ENCODE results near the gene CTNNA1. TPM values are rescaled to one million over a fixed set of nuclear protein-coding genes. Genes with fewer than 3 reads are reported as not detected.

The CTNNA1 gene
- total RNA-seq, 3 donors from 2014 or later (not counting 1 experiment from before 2014, with no cell fraction given), result 34.4 to 53.0 (median 49.8) TPM

- no peaks in the 10 kb centered on the region for H3K36me3 Mint-ChIP-seq
- no peaks in the 10 kb centered on the region for H3K27me3 Mint-ChIP-seq (ENCODE audit: low read depth in 2 of 2)
- no peak for TF ChIP-seq CTCF (IDR thresholded peaks at IDR 0.05)
- H3K27ac Mint-ChIP-seq, result no peak overlapping the region
- WGBS (ENCODE audit: insufficient coverage), result 95% methylated on average over 6 of the region's 7 CpGs
- Histone ChIP-seq H3K27ac (ENCODE audit: low read length) (no peak overlapping the region), H3K4me1 (ENCODE audit: control insufficient read depth, insufficient read depth, low read length) (no peaks in the 10 kb centered on the region), H3K4me3 (ENCODE audit: low read length) (no peak overlapping the region), H3K36me3 (ENCODE audit: control insufficient read depth, insufficient read depth, low read length) (peaks cover 2% of the 10 kb centered on the region), H3K27me3 (ENCODE audit: control insufficient read depth, insufficient read depth, low read length) (no peaks in the 10 kb centered on the region), H3K9me3 (ENCODE audit: control insufficient read depth, insufficient read depth, low read length) (no peaks in the 10 kb centered on the region)
- H3K9me3 Mint-ChIP-seq, result no peaks in the 10 kb centered on the region
- intact Hi-C loops (cut with micrococcal nuclease), result no loop called here
- H3K4me3 Mint-ChIP-seq, result no peak overlapping the region
- no peak for DNase-seq
- H3K4me1 Mint-ChIP-seq, result no peaks in the 10 kb centered on the region
- ATAC-seq, result no peak
Measured at GRCh38 chr5:138824516-138824915, 71.3 kb downstream of the CTNNA1 start.

- peak in 1 of 3 donors; percentile 56 for ATAC-seq
- Histone ChIP-seq H3K36me3 (ENCODE audit: control insufficient read depth, insufficient read depth, low read length) (peaks cover 2% of the 10 kb centered on the region), H3K9me3 (ENCODE audit: control insufficient read depth, insufficient read depth, low read length) (no peaks in the 10 kb centered on the region), H3K4me3 (ENCODE audit: low read length) (no peak overlapping the region), H3K27me3 (ENCODE audit: control insufficient read depth, insufficient read depth, low read length) (no peaks in the 10 kb centered on the region), H3K27ac (ENCODE audit: low read length) (no peak overlapping the region), H3K4me1 (ENCODE audit: control insufficient read depth, insufficient read depth, low read length) (no peaks in the 10 kb centered on the region)
- DNase-seq, result peak in 1 of 2 donors; percentile 36
- no peak overlapping the region for H3K4me3 Mint-ChIP-seq
- no peaks in the 10 kb centered on the region for H3K27me3 Mint-ChIP-seq (ENCODE audit: low read depth in 2 of 2)
- no peak overlapping the region for H3K27ac Mint-ChIP-seq
- no peaks in the 10 kb centered on the region for H3K36me3 Mint-ChIP-seq
- intact Hi-C loops (cut with micrococcal nuclease), result no loop called here
- no peaks in the 10 kb centered on the region for H3K9me3 Mint-ChIP-seq
- H3K4me1 Mint-ChIP-seq, result no peaks in the 10 kb centered on the region
- peak; percentile 69 for TF ChIP-seq CTCF (IDR thresholded peaks at IDR 0.05)
- WGBS (ENCODE audit: insufficient coverage), result 75% methylated on average over 2 of the region's 5 CpGs
Measured at GRCh38 chr5:138824924-138825863, 72.0 kb downstream of the CTNNA1 start.

- no peak overlapping the region for H3K4me3 Mint-ChIP-seq
- intact Hi-C loops (cut with micrococcal nuclease), result no loop called here
- TF ChIP-seq CTCF (IDR thresholded peaks at IDR 0.05), result no peak
- H3K36me3 ChIP-seq (ENCODE audit: control insufficient read depth, insufficient read depth, low read length), result peaks cover 2% of the 10 kb centered on the region
- H3K9me3 ChIP-seq (ENCODE audit: control insufficient read depth, insufficient read depth, low read length), result no peaks in the 10 kb centered on the region
- no peak for DNase-seq
- no peaks in the 10 kb centered on the region for H3K36me3 Mint-ChIP-seq
- no peak overlapping the region for H3K27ac ChIP-seq (ENCODE audit: low read length)
- H3K4me3 ChIP-seq (ENCODE audit: low read length), result no peak overlapping the region
- H3K4me1 Mint-ChIP-seq, result peaks cover 0 to 11% of the 10 kb centered on the region in 2 donors
- no peaks in the 10 kb centered on the region for H3K4me1 ChIP-seq (ENCODE audit: control insufficient read depth, insufficient read depth, low read length)
- H3K27ac Mint-ChIP-seq, result no peak overlapping the region
- no peak for ATAC-seq
- no peaks in the 10 kb centered on the region for H3K27me3 ChIP-seq (ENCODE audit: control insufficient read depth, insufficient read depth, low read length)
- WGBS (ENCODE audit: insufficient coverage), result 90% methylated on average over 3 of the region's 4 CpGs
- no peaks in the 10 kb centered on the region for H3K27me3 Mint-ChIP-seq (ENCODE audit: low read depth in 2 of 2)
- H3K9me3 Mint-ChIP-seq, result no peaks in the 10 kb centered on the region
Measured at GRCh38 chr5:138828556-138828955, 75.3 kb downstream of the CTNNA1 start.

All from natural killer cell (primary cell).